A673 (cell line): ENCODE results near the gene SURF1. TPM values are rescaled to one million over a fixed set of nuclear protein-coding genes. Genes with fewer than 3 reads are reported as not detected.
A peak's percentile ranks its signal among the peaks of the same experiment; 100 is the strongest.

ENCODE experiments used
- BruUV-seq: library from RNA; stranded (reverse); fragments of 400-500 nt; replicated peaks from 2 replicates; lab custom pipeline; 2021; lab: Mats Ljungman, UMichigan
- CTCF ChIA-PET: fragments of 300-600 bp; sonication (Branson Sonifier 250); formaldehyde crosslinking; loops from one replicate; lab custom pipeline; 2022; ENCODE audit warnings: antibody characterized with exemption; lab: Charles Lee
- POLR2A ChIA-PET: fragments of 300-600 bp; sonication (Branson Sonifier 250); formaldehyde crosslinking; loops from one replicate; lab custom pipeline; 2022; ENCODE audit warnings: antibody characterized with exemption; ENCODE audit not compliant: low non-redundant PET; lab: Charles Lee
- DNase-seq: peaks from one replicate; pipeline ENCODE4 v3.0.0-alpha.2; 2015; ENCODE audit warnings: low spot score
- H3K27ac ChIP-seq: fragments of 200-600 bp; sonication (generic); 2 replicates; pipeline ENCODE4 v1.5.1; 2016; ENCODE audit warnings: mixed run types, low read depth, mild to moderate bottlenecking, mixed read lengths, antibody characterized with exemption, low read length; ENCODE audit not compliant: poor library complexity, severe bottlenecking
- H3K27me3 ChIP-seq: fragments of 200-600 bp; sonication (generic); replicated peaks from 2 replicates; pipeline ENCODE4 v1.6.1; 2017; ENCODE audit warnings: mixed run types, low read depth, mild to moderate bottlenecking, mixed read lengths, antibody characterized with exemption, low read length; ENCODE audit not compliant: insufficient read depth, poor library complexity
- H3K36me3 ChIP-seq: fragments of 200-600 bp; sonication (generic); 2 replicates; pipeline ENCODE4 v1.6.1; 2016; ENCODE audit warnings: mixed run types, mild to moderate bottlenecking, mixed read lengths, antibody characterized with exemption, low read length; ENCODE audit not compliant: insufficient read depth, poor library complexity, severe bottlenecking
- H3K4me1 ChIP-seq: fragments of 200-600 bp; sonication (generic); 2 replicates; pipeline ENCODE4 v1.6.1; 2017; ENCODE audit warnings: mixed run types, mild to moderate bottlenecking, mixed read lengths, antibody characterized with exemption, low read length; ENCODE audit not compliant: insufficient read depth, poor library complexity, severe bottlenecking
- H3K4me3 ChIP-seq: fragments of 200-600 bp; sonication (generic); 2 replicates; pipeline ENCODE4 v1.5.1; 2016; ENCODE audit warnings: low read depth, mixed run types, mild to moderate bottlenecking, mixed read lengths, low read length; ENCODE audit not compliant: poor library complexity, severe bottlenecking
- H3K9me3 ChIP-seq: fragments of 200-600 bp; sonication (generic); 2 replicates; pipeline ENCODE4 v1.6.1; 2016; ENCODE audit warnings: mixed run types, low read depth, mild to moderate bottlenecking, mixed read lengths, antibody characterized with exemption, low read length; ENCODE audit not compliant: poor library complexity, severe bottlenecking
- EZH2 ChIP-seq: fragments of 200-600 bp; sonication (generic); IDR thresholded peaks from 2 replicates; pipeline ENCODE4 v1.6.1; 2017; ENCODE audit warnings: borderline replicate concordance, low read depth, mild to moderate bottlenecking, mixed read lengths, antibody characterized with exemption, low read length; ENCODE audit not compliant: poor library complexity, severe bottlenecking
- intact Hi-C: fragments of 100-400 bp; cut with micrococcal nuclease; formaldehyde crosslinking; loops from one replicate; pipeline ENCODE4 v1.10.0; 2022; ENCODE audit not compliant: unreplicated experiment
- total RNA-seq: library from RNA; stranded (reverse); gene quantifications from 2 replicates; pipeline ENCODE4 v1.2.3, GENCODE V29; 2021
- TF ChIP-seq, protein P1 (sequence below): fragments of 300-800, 200-600 bp; sonication (generic); conservative IDR thresholded peaks from 2 replicates; pipeline ENCODE4 v1.5.1; 2017; ENCODE audit warnings: low read depth, mild to moderate bottlenecking, antibody characterized with exemption, low read length, moderate library complexity, mixed read lengths

SURF1 gene
- total RNA-seq, 1 experiment from 2014 or later: 41.6 TPM

DNA sequence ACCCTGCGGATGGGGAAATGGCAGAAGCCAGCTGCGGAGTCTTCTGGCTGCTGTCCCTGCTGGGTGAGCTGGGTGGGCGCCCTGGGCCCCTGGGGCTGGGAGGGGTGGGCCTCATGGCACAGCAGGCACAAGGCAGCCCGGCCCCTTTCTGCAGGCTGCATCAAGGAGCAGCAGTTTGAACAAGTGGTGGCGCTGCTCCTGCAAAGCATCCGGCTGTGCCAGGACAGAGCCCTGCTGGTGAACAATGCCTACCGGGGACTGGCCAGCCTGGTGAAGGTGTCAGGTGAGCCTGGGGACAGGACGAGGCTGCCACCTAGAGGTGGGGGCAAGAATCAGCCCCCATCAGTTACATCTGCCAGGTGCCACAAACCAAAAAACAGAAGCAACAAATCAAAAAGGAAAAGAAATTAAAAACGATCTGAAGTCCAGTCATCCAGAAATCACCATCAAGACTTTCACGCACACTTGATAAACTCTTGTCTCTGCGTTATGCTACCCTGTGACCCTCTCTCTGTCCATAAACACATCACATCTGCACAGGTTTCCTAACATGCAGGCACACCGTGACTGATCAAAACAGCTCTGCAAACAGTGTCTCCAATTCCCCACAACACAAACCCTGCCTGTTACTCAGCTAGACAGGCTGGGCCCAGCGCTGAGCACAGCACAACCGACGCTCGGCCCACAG, 47.6 kb upstream of the SURF1 start:
- peak; percentile 29 for DNase-seq
- intact Hi-C loops: no loop called here
- peaks cover 32% of the 10 kb centered on the region for H3K36me3 ChIP-seq
- no TSS peak for BruUV-seq
- ChIA-PET CTCF (no interaction called here), POLR2A (interaction anchor here (0.6 kb wide), 1 partner anchor 87 kb away, joined by 22 read pairs; no protein-coding TSS in a partner anchor)
- TF ChIP-seq EZH2: no peak
- TF ChIP-seq, protein P1, sequence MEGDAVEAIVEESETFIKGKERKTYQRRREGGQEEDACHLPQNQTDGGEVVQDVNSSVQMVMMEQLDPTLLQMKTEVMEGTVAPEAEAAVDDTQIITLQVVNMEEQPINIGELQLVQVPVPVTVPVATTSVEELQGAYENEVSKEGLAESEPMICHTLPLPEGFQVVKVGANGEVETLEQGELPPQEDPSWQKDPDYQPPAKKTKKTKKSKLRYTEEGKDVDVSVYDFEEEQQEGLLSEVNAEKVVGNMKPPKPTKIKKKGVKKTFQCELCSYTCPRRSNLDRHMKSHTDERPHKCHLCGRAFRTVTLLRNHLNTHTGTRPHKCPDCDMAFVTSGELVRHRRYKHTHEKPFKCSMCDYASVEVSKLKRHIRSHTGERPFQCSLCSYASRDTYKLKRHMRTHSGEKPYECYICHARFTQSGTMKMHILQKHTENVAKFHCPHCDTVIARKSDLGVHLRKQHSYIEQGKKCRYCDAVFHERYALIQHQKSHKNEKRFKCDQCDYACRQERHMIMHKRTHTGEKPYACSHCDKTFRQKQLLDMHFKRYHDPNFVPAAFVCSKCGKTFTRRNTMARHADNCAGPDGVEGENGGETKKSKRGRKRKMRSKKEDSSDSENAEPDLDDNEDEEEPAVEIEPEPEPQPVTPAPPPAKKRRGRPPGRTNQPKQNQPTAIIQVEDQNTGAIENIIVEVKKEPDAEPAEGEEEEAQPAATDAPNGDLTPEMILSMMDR: peak; percentile 62
- no peaks in the 10 kb centered on the region for H3K4me1 ChIP-seq
- H3K27ac ChIP-seq: no peak overlapping the region
- no peak overlapping the region for H3K4me3 ChIP-seq
- no peaks in the 10 kb centered on the region for H3K27me3 ChIP-seq
- H3K9me3 ChIP-seq: no peaks in the 10 kb centered on the region

DNA sequence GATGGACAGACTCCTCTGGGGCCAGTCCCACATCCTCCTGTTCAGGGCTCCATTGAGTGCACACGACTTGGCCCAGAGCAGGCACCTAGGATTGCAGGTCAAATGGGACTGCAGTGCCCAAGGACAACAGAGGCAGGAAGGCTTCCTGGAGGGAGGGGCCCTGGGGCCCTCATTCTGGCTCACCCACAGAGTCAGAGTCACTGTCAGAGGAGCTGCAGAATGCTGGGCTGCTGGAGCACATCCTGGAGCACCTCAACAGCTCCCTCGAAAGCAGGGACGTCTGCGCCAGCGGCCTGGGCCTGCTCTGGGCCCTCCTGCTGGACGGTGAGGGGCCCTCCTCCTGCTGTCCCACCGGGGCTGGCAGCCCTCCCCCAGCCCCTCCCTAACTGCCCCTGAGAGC, 46.4 kb upstream of the SURF1 start:
- peaks cover 2% of the 10 kb centered on the region for H3K27me3 ChIP-seq
- BruUV-seq: no TSS peak
- no peaks in the 10 kb centered on the region for H3K4me1 ChIP-seq
- no peak overlapping the region for H3K4me3 ChIP-seq
- TF ChIP-seq, protein P1: no peak
- no peak for TF ChIP-seq EZH2
- H3K36me3 ChIP-seq: peaks cover 22% of the 10 kb centered on the region
- H3K9me3 ChIP-seq: no peaks in the 10 kb centered on the region
- DNase-seq: no peak
- intact Hi-C loops: no loop called here
- no peak overlapping the region for H3K27ac ChIP-seq
- CTCF ChIA-PET: no interaction called here
- POLR2A ChIA-PET: no interaction called here

DNA sequence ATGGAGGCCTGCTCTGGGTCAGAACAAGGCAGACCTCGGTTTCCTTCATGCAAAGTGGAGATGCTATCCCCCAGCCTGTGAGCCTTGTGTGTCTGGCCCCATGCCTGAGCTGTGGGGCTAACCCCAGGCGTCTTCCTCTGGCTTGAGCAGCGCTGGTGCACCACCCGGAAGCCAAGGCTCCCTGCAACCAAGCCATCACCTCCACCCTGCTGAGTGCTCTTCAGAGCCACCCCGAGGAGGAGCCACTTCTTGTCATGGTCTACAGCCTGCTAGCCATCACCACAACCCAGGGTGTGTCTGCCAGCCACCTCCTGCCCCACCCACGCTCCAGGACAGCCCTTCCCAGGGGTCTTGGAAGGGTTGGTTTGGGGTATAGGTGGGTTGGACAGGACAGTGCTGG, 45.3 kb upstream of the SURF1 start:
- Histone ChIP-seq H3K27me3 (peaks cover 4% of the 10 kb centered on the region), H3K27ac (no peak overlapping the region), H3K9me3 (no peaks in the 10 kb centered on the region), H3K4me3 (no peak overlapping the region), H3K4me1 (no peaks in the 10 kb centered on the region), H3K36me3 (peaks cover 12% of the 10 kb centered on the region)
- no TSS peak for BruUV-seq
- POLR2A ChIA-PET: no interaction called here
- CTCF ChIA-PET: no interaction called here
- intact Hi-C loops: no loop called here
- TF ChIP-seq, protein P1: no peak
- DNase-seq: no peak
